ENCODE data around the gene SAMHD1.
"Not testable (repeated sequence)": the region's sequence is repeated elsewhere in the genome, so short reads cannot be mapped to it uniquely, and the experiment has no call there.

Gene SAMHD1

DNA sequence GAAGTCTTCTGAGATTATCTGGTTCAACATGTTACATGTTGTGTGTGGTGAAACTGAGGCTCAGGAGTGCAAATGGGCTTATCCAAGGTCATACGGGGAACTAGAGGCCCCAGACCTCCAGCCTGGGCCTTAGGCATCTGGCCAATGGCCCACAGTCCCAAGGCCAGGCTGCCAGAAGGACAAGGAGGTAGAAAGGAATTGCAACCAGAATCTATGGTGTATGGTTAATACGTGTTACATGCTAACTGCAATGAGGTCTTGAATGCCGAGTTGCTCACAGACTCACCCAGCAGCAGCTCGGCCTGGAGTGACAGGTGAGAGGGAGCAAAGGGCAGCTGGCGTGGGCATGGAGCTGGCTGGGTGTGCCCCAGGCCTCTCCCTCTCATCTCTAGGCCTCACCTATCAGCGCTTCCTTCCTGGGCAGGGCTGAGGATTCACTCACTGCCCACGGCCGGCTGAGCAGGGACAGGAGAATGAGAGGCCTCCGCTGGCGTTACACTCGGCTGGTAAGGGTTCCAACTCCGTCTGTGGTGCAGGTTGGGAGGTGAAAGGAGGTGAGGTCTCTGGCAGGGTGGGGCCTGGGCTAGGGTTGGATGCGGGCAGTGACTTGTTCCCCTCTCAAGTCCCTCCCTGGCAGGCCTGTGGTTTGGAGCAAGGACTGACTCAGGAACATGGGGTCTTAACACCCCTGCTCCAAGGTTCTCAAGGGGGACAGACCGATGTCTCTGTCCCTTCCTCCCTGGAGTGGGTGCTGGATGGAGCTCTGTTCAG is 75.6 kb downstream of the SAMHD1 start, which contains the start of gene TLDC2:
TLDC2 (plus strand) TSS at position 437 of the 771 bp plus-strand sequence; CDS start at position 474, 37 bp downstream.
- H3K4ac ChIP-seq (ENCODE audit: low read length), result no peak within 1 kb of the TSS
- no peaks in the 10 kb centered on the region for H3K4me1 ChIP-seq (ENCODE audit: control insufficient read depth in 2 of 2, insufficient read depth in 1 of 2, low read depth in 1 of 2, low read length in 2 of 2)
- WGBS, 2 donors (ENCODE audit: extremely low coverage in 2 of 2, insufficient read length in 2 of 2, insufficient replicate concordance in 1 of 2), result no CpG with 5 or more reads among the region's 14 CpGs
- peak within 1 kb of the TSS; percentile 64 for H3K9ac ChIP-seq (ENCODE audit: low read depth, low read length, poor library complexity)
- no peak within 1 kb of the TSS for H3K4me2 ChIP-seq (ENCODE audit: insufficient read depth, low read length, poor library complexity, severe bottlenecking)
- H3K9me3 ChIP-seq (replicated peaks in 1 of 2; ENCODE audit: control insufficient read depth in 2 of 2, insufficient read depth in 1 of 2, low read depth in 1 of 2, low read length in 2 of 2), result peaks cover 0 to 2% of the 10 kb centered on the region in 2 donors
- peak within 1 kb of the TSS; percentile 3 for H2BK15ac ChIP-seq (ENCODE audit: low read length)
- no peaks in the 10 kb centered on the region for H3K36me3 ChIP-seq (replicated peaks in 1 of 2; ENCODE audit: control insufficient read depth in 2 of 2, insufficient read depth in 2 of 2, low read length in 2 of 2)
- H3K18ac ChIP-seq (ENCODE audit: low read length), result peak within 1 kb of the TSS; percentile 9
- peak within 1 kb of the TSS; percentile 19 for H4K8ac ChIP-seq (ENCODE audit: low read depth, low read length)
- no peak within 1 kb of the TSS for H2BK12ac ChIP-seq (ENCODE audit: low read length)
- H3K79me1 ChIP-seq (ENCODE audit: low read depth, low read length), result no peaks in the 10 kb centered on the region
- no peak within 1 kb of the TSS for H3K27ac ChIP-seq (replicated peaks; ENCODE audit: low read length)
- H2AK5ac ChIP-seq (ENCODE audit: low read depth, low read length), result peak within 1 kb of the TSS; percentile 20
- peak within 1 kb of the TSS; percentile 38 for H4K91ac ChIP-seq (ENCODE audit: low read depth, low read length, poor library complexity)
- H2AFZ ChIP-seq (ENCODE audit: low read length), result peak within 1 kb of the TSS; percentile 35
- H3K27me3 ChIP-seq (ENCODE audit: control insufficient read depth in 3 of 3, insufficient read depth in 3 of 3, low read depth in 1 of 3, low read length in 3 of 3), result peaks cover 0 to 11% (median 3%) of the 10 kb centered on the region in 3 experiments
- peak within 1 kb of the TSS; percentile 69 for H3K23ac ChIP-seq (ENCODE audit: low read depth, low read length, poor library complexity)
- no peak for DNase-seq (ENCODE audit: low spot score)
- no peak within 1 kb of the TSS for H3K4me3 ChIP-seq (ENCODE audit: low read length in 2 of 2)
- H3K14ac ChIP-seq (ENCODE audit: low read length), result no peak within 1 kb of the TSS
- H2BK120ac ChIP-seq (ENCODE audit: low read depth, low read length), result no peak within 1 kb of the TSS
- no peak within 1 kb of the TSS for H2BK5ac ChIP-seq (ENCODE audit: low read length)

DNA sequence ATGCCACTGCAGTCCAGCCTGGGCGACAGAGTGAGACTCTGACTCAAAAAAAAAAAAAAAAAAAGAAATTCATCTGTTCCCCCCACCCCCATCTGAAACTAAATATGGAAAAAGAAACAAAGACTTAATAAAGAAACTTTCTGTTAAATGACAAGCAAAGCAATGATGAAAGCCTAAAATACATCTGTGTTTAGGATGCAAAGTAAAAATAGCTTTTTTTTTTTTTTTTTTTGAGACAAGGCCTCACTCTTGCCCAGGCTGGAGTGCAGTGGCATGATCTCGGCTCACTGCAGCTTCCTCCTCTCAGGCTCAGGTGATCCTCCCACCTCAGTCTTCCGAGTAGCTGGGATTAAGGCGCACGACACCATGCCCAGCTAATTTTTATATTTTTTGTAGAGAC is 76.4 kb downstream of the SAMHD1 start:
- not testable (repeated sequence) for H3K36me3 ChIP-seq (replicated peaks in 1 of 2; ENCODE audit: control insufficient read depth in 2 of 2, insufficient read depth in 2 of 2, low read length in 2 of 2); H2BK5ac ChIP-seq (ENCODE audit: low read length); H3K27ac ChIP-seq (replicated peaks; ENCODE audit: low read length); H3K14ac ChIP-seq (ENCODE audit: low read length); H3K9me3 ChIP-seq (replicated peaks in 1 of 2; ENCODE audit: control insufficient read depth in 2 of 2, insufficient read depth in 1 of 2, low read depth in 1 of 2, low read length in 2 of 2); H2BK15ac ChIP-seq (ENCODE audit: low read length); H2BK120ac ChIP-seq (ENCODE audit: low read depth, low read length); H4K8ac ChIP-seq (ENCODE audit: low read depth, low read length); DNase-seq (ENCODE audit: low spot score); H2AFZ ChIP-seq (ENCODE audit: low read length); H3K4me1 ChIP-seq (ENCODE audit: control insufficient read depth in 2 of 2, insufficient read depth in 1 of 2, low read depth in 1 of 2, low read length in 2 of 2); H3K18ac ChIP-seq (ENCODE audit: low read length); H3K79me1 ChIP-seq (ENCODE audit: low read depth, low read length); H3K4me3 ChIP-seq (ENCODE audit: low read length in 2 of 2); H3K4ac ChIP-seq (ENCODE audit: low read length); H3K4me2 ChIP-seq (ENCODE audit: insufficient read depth, low read length, poor library complexity, severe bottlenecking); H2AK5ac ChIP-seq (ENCODE audit: low read depth, low read length); H3K23ac ChIP-seq (ENCODE audit: low read depth, low read length, poor library complexity); H2BK12ac ChIP-seq (ENCODE audit: low read length); H3K9ac ChIP-seq (ENCODE audit: low read depth, low read length, poor library complexity); H4K91ac ChIP-seq (ENCODE audit: low read depth, low read length, poor library complexity)
- no CpG with 5 or more reads among the region's 5 CpGs for WGBS, 2 donors (ENCODE audit: extremely low coverage in 2 of 2, insufficient read length in 2 of 2, insufficient replicate concordance in 1 of 2)
- H3K27me3 ChIP-seq (ENCODE audit: control insufficient read depth in 3 of 3, insufficient read depth in 3 of 3, low read depth in 1 of 3, low read length in 3 of 3), result peaks cover 0 to 11% (median 0%) of the 10 kb centered on the region in 3 experiments

DNA sequence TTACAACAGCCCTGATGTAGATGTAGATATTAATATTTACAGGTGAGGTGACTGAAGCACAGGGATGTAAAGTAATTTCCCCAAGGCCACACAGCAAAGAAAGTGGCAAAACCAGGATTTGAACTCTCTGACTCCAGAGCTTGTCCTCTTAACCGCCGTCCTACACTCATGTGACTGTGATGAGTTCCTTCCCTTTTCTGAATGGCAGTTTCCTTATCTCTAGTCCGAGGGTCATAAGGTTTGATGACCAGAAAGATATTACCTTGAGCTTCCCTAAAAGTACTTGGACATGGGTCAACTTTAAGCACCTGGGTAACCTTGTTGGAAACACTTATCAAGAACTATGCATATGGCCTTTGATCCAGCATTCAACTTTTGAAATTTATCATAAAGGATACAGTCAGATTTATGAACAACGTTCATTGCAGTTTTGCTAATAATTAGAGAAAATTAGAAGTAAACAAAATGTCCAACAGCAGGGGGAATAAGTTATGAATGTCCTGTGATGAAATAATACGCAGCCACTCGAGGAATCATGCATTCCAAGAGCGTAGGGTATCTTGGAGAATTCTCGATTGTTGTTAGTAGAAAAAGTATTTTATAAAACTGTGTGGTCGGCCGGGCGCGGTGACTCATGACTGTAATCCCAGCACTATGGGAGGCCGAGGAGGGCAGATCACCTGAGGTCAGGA is 77.9 kb downstream of the SAMHD1 start:
- Histone ChIP-seq H3K23ac (ENCODE audit: low read depth, low read length, poor library complexity) (no peak overlapping the region), H3K9me3 (replicated peaks in 1 of 2; ENCODE audit: control insufficient read depth in 2 of 2, insufficient read depth in 1 of 2, low read depth in 1 of 2, low read length in 2 of 2) (peaks cover 0 to under 1% of the 10 kb centered on the region in 2 donors), H3K27ac (replicated peaks; ENCODE audit: low read length) (no peak overlapping the region), H3K4me1 (ENCODE audit: control insufficient read depth in 2 of 2, insufficient read depth in 1 of 2, low read depth in 1 of 2, low read length in 2 of 2) (no peaks in the 10 kb centered on the region), H2BK12ac (ENCODE audit: low read length) (no peak overlapping the region), H3K4me3 (ENCODE audit: low read length in 2 of 2) (no peak overlapping the region), H2BK15ac (ENCODE audit: low read length) (no peak overlapping the region), H3K79me1 (ENCODE audit: low read depth, low read length) (no peaks in the 10 kb centered on the region), H2BK5ac (ENCODE audit: low read length) (no peak overlapping the region), H2AK5ac (ENCODE audit: low read depth, low read length) (no peak overlapping the region), H3K36me3 (replicated peaks in 1 of 2; ENCODE audit: control insufficient read depth in 2 of 2, insufficient read depth in 2 of 2, low read length in 2 of 2) (no peaks in the 10 kb centered on the region), H3K4me2 (ENCODE audit: insufficient read depth, low read length, poor library complexity, severe bottlenecking) (no peak overlapping the region), H3K9ac (ENCODE audit: low read depth, low read length, poor library complexity) (no peak overlapping the region), H3K4ac (ENCODE audit: low read length) (no peak overlapping the region), H4K8ac (ENCODE audit: low read depth, low read length) (no peak overlapping the region), H3K18ac (ENCODE audit: low read length) (no peak overlapping the region), H2AFZ (ENCODE audit: low read length) (no peak overlapping the region), H3K14ac (ENCODE audit: low read length) (no peak overlapping the region), H2BK120ac (ENCODE audit: low read depth, low read length) (no peak overlapping the region), H3K27me3 (ENCODE audit: control insufficient read depth in 3 of 3, insufficient read depth in 3 of 3, low read depth in 1 of 3, low read length in 3 of 3) (peaks cover 0 to 6% (median 0%) of the 10 kb centered on the region in 3 experiments), H4K91ac (ENCODE audit: low read depth, low read length, poor library complexity) (no peak overlapping the region)
- no CpG with 5 or more reads among the region's 13 CpGs for WGBS, 2 donors (ENCODE audit: extremely low coverage in 2 of 2, insufficient read length in 2 of 2, insufficient replicate concordance in 1 of 2)
- no peak for DNase-seq (ENCODE audit: low spot score)

DNA sequence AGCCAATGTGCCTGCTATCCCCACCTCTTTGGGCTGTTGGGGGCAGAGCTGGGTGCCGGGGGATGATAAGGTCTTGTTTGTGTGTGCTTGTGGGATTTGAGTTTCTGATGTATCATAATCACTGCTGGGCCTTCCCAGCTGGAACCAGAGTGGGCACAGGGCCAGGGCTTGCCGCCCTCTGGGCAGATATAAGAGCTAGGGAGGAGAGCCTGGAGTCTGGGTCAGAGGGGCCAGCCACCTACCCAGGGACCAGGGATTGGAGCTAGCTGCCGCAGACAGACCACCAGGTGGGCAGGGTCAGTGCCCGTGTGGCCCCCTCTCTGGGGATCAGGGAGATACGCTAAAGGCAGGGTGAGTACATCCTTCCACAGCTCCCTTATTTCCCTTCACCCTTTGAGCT is 78.7 kb downstream of the SAMHD1 start:
- no peaks in the 10 kb centered on the region for H3K9me3 ChIP-seq (replicated peaks in 1 of 2; ENCODE audit: control insufficient read depth in 2 of 2, insufficient read depth in 1 of 2, low read depth in 1 of 2, low read length in 2 of 2)
- no peak overlapping the region for H2BK5ac ChIP-seq (ENCODE audit: low read length)
- H3K79me1 ChIP-seq (ENCODE audit: low read depth, low read length), result no peaks in the 10 kb centered on the region
- H3K36me3 ChIP-seq (replicated peaks in 1 of 2; ENCODE audit: control insufficient read depth in 2 of 2, insufficient read depth in 2 of 2, low read length in 2 of 2), result no peaks in the 10 kb centered on the region
- DNase-seq (ENCODE audit: low spot score), result no peak
- H2BK15ac ChIP-seq (ENCODE audit: low read length), result peak overlapping the region; percentile 82
- no peak overlapping the region for H3K9ac ChIP-seq (ENCODE audit: low read depth, low read length, poor library complexity)
- H4K8ac ChIP-seq (ENCODE audit: low read depth, low read length), result no peak overlapping the region
- peak overlapping the region; percentile 29 for H3K18ac ChIP-seq (ENCODE audit: low read length)
- no peak overlapping the region for H4K91ac ChIP-seq (ENCODE audit: low read depth, low read length, poor library complexity)
- H2AK5ac ChIP-seq (ENCODE audit: low read depth, low read length), result peak overlapping the region; percentile 18
- H3K4me1 ChIP-seq (ENCODE audit: control insufficient read depth in 2 of 2, insufficient read depth in 1 of 2, low read depth in 1 of 2, low read length in 2 of 2), result no peaks in the 10 kb centered on the region
- H2BK120ac ChIP-seq (ENCODE audit: low read depth, low read length), result no peak overlapping the region
- no peak overlapping the region for H3K14ac ChIP-seq (ENCODE audit: low read length)
- no peak overlapping the region for H3K27ac ChIP-seq (replicated peaks; ENCODE audit: low read length)
- H2AFZ ChIP-seq (ENCODE audit: low read length), result no peak overlapping the region
- H3K23ac ChIP-seq (ENCODE audit: low read depth, low read length, poor library complexity), result no peak overlapping the region
- peaks cover 0 to 5% (median 0%) of the 10 kb centered on the region in 3 experiments for H3K27me3 ChIP-seq (ENCODE audit: control insufficient read depth in 3 of 3, insufficient read depth in 3 of 3, low read depth in 1 of 3, low read length in 3 of 3)
- WGBS, 2 donors (ENCODE audit: extremely low coverage in 2 of 2, insufficient read length in 2 of 2, insufficient replicate concordance in 1 of 2), result no CpG with 5 or more reads among the region's 5 CpGs
- H3K4me2 ChIP-seq (ENCODE audit: insufficient read depth, low read length, poor library complexity, severe bottlenecking), result no peak overlapping the region
- no peak overlapping the region for H2BK12ac ChIP-seq (ENCODE audit: low read length)
- H3K4ac ChIP-seq (ENCODE audit: low read length), result no peak overlapping the region
- H3K4me3 ChIP-seq (ENCODE audit: low read length in 2 of 2), result no peak overlapping the region

Data from neuronal stem cell (in vitro differentiated cells).